HepG2 (cell line): ENCODE results near the gene OSCP1. TPM values are rescaled to one million over a fixed set of nuclear protein-coding genes. Genes with fewer than 3 reads are reported as not detected.

Source experiments
- KAT2B ChIP-seq: fragments of 150-350 bp; IDR thresholded peaks from 2 replicates; pipeline ENCODE4 v1.6.1; 2014; ENCODE audit warnings: low read depth, low read length, borderline replicate concordance
- KDM4B ChIP-seq: sonication (generic); formaldehyde crosslinking; IDR thresholded peaks from 2 replicates; pipeline ENCODE4 v1.4.0; 2020; ENCODE audit warnings: missing genetic modification reagents
- MAFG ChIP-seq: sonication (generic); formaldehyde crosslinking; IDR thresholded peaks from 2 replicates; pipeline ENCODE4 v1.5.1; 2020; ENCODE audit warnings: mild to moderate bottlenecking, missing genetic modification reagents
- MLLT10 ChIP-seq: sonication (generic); formaldehyde crosslinking; IDR thresholded peaks from 2 replicates; pipeline ENCODE4 v1.4.0; 2020; ENCODE audit warnings: missing genetic modification reagents
- NFYB ChIP-seq: sonication (generic); formaldehyde crosslinking; IDR thresholded peaks from 2 replicates; pipeline ENCODE4 v1.4.0; 2020; ENCODE audit warnings: missing genetic modification reagents
- NR2F6 ChIP-seq, 2 experiments: IDR thresholded peaks; 2 replicates each; pipeline ENCODE4 v1.6.1; 2016; ENCODE audit warnings: antibody characterized with exemption in 1 of 2, mild to moderate bottlenecking in 1 of 2
- POGZ ChIP-seq: sonication (generic); formaldehyde crosslinking; IDR thresholded peaks from 2 replicates; pipeline ENCODE4 v1.4.0; 2020; ENCODE audit warnings: mild to moderate bottlenecking, missing genetic modification reagents
- RAD21 ChIP-seq: fragments of 450-650 bp; formaldehyde crosslinking; IDR thresholded peaks from 2 replicates; pipeline ENCODE4 v1.5.0; 2020; ENCODE audit warnings: mild to moderate bottlenecking
- RNF219 ChIP-seq: sonication (generic); formaldehyde crosslinking; IDR thresholded peaks from 2 replicates; pipeline ENCODE4 v1.5.0; 2020; ENCODE audit warnings: mild to moderate bottlenecking, missing genetic modification reagents
- SIN3A ChIP-seq: IDR thresholded peaks from 2 replicates; pipeline ENCODE4 v1.6.1; 2011; ENCODE audit warnings: low read depth, mild to moderate bottlenecking, control low read depth, low read length, borderline replicate concordance
- SNAPC2 ChIP-seq: sonication (generic); formaldehyde crosslinking; IDR thresholded peaks from 2 replicates; pipeline ENCODE4 v1.8.1; 2022; ENCODE audit warnings: mild to moderate bottlenecking, missing genetic modification reagents
- SP1 ChIP-seq, 2 experiments: fragments of 450-650 bp in 1 of 2; sonication (generic) in 1 of 2; formaldehyde crosslinking in 1 of 2; IDR thresholded peaks; 2 replicates each; pipeline versions ENCODE4 v1.4.0 to v1.6.1; 2016 to 2020; ENCODE audit warnings: missing genetic modification reagents in 1 of 2
- TCF12 ChIP-seq, 2 experiments: fragments of 450-650 bp in 1 of 2; sonication (generic) in 1 of 2; formaldehyde crosslinking in 1 of 2; IDR thresholded peaks; 2 replicates each; pipeline versions ENCODE4 v1.6.1 to v1.8.0; 2017 to 2022; ENCODE audit warnings: antibody characterized with exemption in 1 of 2, mild to moderate bottlenecking in 1 of 2, missing genetic modification reagents in 1 of 2, moderate library complexity in 1 of 2
- ZC3H4 ChIP-seq: sonication (generic); formaldehyde crosslinking; IDR thresholded peaks from 2 replicates; pipeline ENCODE4 v1.4.0; 2020; ENCODE audit warnings: missing genetic modification reagents, borderline replicate concordance
- ZNF12 ChIP-seq: sonication (generic); formaldehyde crosslinking; IDR thresholded peaks from 2 replicates; pipeline ENCODE4 v1.5.0; 2020; ENCODE audit warnings: missing genetic modification reagents
- ZNF281 ChIP-seq: sonication (generic); formaldehyde crosslinking; IDR thresholded peaks from 2 replicates; pipeline ENCODE4 v1.4.0; 2020; ENCODE audit warnings: missing genetic modification reagents, borderline replicate concordance
- ZNF484 ChIP-seq: sonication (generic); formaldehyde crosslinking; IDR thresholded peaks from 2 replicates; pipeline ENCODE4 v1.5.1; 2020; ENCODE audit warnings: mild to moderate bottlenecking, low read depth, missing genetic modification reagents, borderline replicate concordance
- ZNF605 ChIP-seq: sonication (generic); formaldehyde crosslinking; IDR thresholded peaks from 2 replicates; pipeline ENCODE4 v1.8.0; 2022; ENCODE audit warnings: mild to moderate bottlenecking, missing genetic modification reagents
- polyA plus RNA-seq, 8 experiments: library from polyadenylated mRNA; depleted of rRNA in 3 of 8; stranded (reverse) in 7 of 8; unstranded in 1 of 8; fragments of >200 nt; fragmentation: Illumina TruSeq in 4 of 8; extraction: Trizol in 4 of 8; gene quantifications; 2 replicates each; pipeline versions ENCODE4 v1.2.1 to v1.2.3, GENCODE V29; 2011 to 2016; ENCODE audit warnings: low read depth in 4 of 8, missing spikeins in 1 of 8, mixed read lengths in 1 of 8; ENCODE audit not compliant: insufficient read depth in 1 of 8
- total RNA-seq, 5 experiments: library from RNA; depleted of rRNA; stranded (reverse); fragments of >200 nt; fragmentation: Illumina TruSeq; extraction: Trizol; gene quantifications; 2 replicates each; pipeline ENCODE4 v1.2.3, GENCODE V29; 2016; ENCODE audit warnings: low read depth in 1 of 5
- TF ChIP-seq, protein P1 (sequence below): sonication (generic); formaldehyde crosslinking; IDR thresholded peaks from 2 replicates; pipeline ENCODE4 v1.5.0; 2020; ENCODE audit warnings: mild to moderate bottlenecking, missing genetic modification reagents, borderline replicate concordance
- TF ChIP-seq, protein P2 (sequence below): sonication (generic); formaldehyde crosslinking; IDR thresholded peaks from 2 replicates; pipeline ENCODE4 v1.8.0; 2022; ENCODE audit warnings: missing genetic modification reagents, mild to moderate bottlenecking, inconsistent platforms, borderline replicate concordance

Gene OSCP1
- total and polyA plus RNA-seq, 2 of the 13 experiments (the other 11 are each of a cell fraction or from before 2014, with no cell fraction given) = 0.60 to 0.84 TPM

- TF ChIP-seq, protein P1, sequence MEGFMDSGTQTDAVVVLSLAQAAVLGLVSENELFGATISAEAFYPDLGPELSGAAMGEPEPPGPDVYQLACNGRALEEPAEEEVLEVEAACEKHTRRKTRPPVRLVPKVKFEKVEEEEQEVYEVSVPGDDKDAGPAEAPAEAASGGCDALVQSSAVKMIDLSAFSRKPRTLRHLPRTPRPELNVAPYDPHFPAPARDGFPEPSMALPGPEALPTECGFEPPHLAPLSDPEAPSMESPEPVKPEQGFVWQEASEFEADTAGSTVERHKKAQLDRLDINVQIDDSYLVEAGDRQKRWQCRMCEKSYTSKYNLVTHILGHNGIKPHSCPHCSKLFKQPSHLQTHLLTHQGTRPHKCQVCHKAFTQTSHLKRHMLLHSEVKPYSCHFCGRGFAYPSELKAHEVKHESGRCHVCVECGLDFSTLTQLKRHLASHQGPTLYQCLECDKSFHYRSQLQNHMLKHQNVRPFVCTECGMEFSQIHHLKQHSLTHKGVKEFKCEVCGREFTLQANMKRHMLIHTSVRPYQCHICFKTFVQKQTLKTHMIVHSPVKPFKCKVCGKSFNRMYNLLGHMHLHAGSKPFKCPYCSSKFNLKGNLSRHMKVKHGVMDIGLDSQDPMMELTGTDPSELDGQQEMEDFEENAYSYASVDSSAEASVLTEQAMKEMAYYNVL (CRISPR knock-in tag) = 0 out of 2 replicates have a peak, but pooled peaks have one; percentile 27
- TF ChIP-seq ZNF484 = no peak
- no peak for TF ChIP-seq MAFG
- no peak for TF ChIP-seq MLLT10 (CRISPR knock-in tag)
- 0 out of 2 replicates have a peak, but pooled peaks have one; percentile 53 for TF ChIP-seq SNAPC2 (CRISPR knock-in tag)
- no peak for TF ChIP-seq TCF12 (IDR thresholded peaks at IDR 0.05)
- no peak for TF ChIP-seq TCF12 (CRISPR knock-in tag; IDR thresholded peaks at IDR 0.05)
- TF ChIP-seq SIN3A = peak; percentile 90
- TF ChIP-seq, protein P2, sequence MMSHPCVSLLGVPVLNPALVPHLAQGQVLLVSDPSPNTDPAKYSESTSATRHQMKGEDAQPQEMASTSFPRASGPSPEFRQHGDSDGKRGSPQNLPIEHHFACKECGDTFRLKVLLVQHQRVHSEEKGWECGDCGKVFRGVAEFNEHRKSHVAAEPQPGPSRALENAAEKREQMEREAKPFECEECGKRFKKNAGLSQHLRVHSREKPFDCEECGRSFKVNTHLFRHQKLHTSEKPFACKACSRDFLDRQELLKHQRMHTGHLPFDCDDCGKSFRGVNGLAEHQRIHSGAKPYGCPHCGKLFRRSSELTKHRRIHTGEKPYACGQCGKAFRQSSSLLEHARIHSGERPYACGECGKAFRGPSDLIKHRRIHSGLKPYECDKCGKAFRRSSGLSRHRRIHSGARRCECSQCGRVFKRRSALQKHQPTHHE = peak; percentile 44; the same call in 1 of the 2 replicates
- peak; percentile 67 for TF ChIP-seq NR2F6 (IDR thresholded peaks at IDR 0.05)
- TF ChIP-seq NR2F6 (CRISPR knock-in tag; IDR thresholded peaks at IDR 0.05) = peak; percentile 21; the same call in 1 of the 2 replicates
- TF ChIP-seq ZNF12 = no peak; the same call in 1 of the 2 replicates
- TF ChIP-seq RNF219 (CRISPR knock-in tag) = no peak
- peak; percentile 75 for TF ChIP-seq NFYB (CRISPR knock-in tag)
- TF ChIP-seq KDM4B (CRISPR knock-in tag) = peak; percentile 23; the same call in 1 of the 2 replicates
- no peak; the same call in 1 of the 2 replicates for TF ChIP-seq ZC3H4
- peak; percentile 26; the same call in 1 of the 2 replicates for TF ChIP-seq ZNF281
- no peak for TF ChIP-seq SP1 (IDR thresholded peaks at IDR 0.05)
- TF ChIP-seq SP1 (CRISPR knock-in tag; IDR thresholded peaks at IDR 0.05) = peak; percentile 82
- no peak for TF ChIP-seq KAT2B
- peak; percentile 82 for TF ChIP-seq ZNF605 (CRISPR knock-in tag)
- TF ChIP-seq POGZ (CRISPR knock-in tag) = peak; percentile 57; the same call in 1 of the 2 replicates
- peak; percentile 15; the same call in 1 of the 2 replicates for TF ChIP-seq RAD21 (CRISPR knock-in tag)
These were observed 49.2 kb downstream of the OSCP1 start (continued) for GRCh38 chr1:36400825-36401601.
